T-helper 1 cell (primary cell): ENCODE measurements around the gene ATP2B2.

Experiments
- DNase-seq, 5 donors: peaks; one replicate each; pipeline ENCODE4 v3.0.0-alpha.2; 2012 to 2020

Gene ATP2B2

DNA sequence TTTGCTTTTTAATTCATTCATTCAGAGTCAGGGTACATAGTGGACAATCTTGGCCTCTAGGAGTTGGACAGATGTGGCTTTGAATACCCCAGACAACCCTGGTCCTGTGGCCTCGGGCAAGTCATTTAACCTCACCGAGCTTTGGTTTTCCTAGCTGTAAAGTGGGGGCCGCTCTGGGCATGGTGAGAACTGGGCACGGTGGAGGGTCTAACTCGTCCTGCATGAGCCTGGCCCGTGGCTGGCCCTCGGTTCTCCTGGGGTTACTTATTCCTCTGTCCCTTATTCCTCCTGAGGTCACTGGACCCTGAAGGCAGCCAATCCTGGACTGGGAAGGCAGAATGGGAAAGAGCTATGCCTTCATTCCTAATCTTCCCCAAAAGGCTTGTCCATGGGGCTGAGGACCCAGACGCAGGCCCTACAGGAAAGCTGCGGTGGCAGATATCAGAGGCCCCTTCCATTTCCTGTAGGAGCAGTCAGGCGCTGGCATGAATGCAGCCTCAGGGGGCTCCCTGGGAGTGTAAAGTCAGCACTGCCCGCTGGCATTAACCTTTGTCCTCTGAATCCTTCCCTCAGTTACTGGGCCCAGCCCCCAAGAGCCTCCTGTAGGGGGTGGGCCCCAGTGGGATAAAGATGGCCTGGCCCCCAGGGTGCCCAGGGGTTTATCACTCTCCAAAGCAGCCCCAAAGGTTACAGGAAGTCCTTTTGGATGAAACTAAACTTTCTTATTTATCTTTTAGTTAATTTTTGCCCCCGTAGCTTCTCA is 166.6 kb downstream of the ATP2B2 start:
- no peak for DNase-seq

- no peak for DNase-seq
Measured at GRCh38 chr3:10338164-10338470, 167.3 kb downstream of the ATP2B2 start.

DNA sequence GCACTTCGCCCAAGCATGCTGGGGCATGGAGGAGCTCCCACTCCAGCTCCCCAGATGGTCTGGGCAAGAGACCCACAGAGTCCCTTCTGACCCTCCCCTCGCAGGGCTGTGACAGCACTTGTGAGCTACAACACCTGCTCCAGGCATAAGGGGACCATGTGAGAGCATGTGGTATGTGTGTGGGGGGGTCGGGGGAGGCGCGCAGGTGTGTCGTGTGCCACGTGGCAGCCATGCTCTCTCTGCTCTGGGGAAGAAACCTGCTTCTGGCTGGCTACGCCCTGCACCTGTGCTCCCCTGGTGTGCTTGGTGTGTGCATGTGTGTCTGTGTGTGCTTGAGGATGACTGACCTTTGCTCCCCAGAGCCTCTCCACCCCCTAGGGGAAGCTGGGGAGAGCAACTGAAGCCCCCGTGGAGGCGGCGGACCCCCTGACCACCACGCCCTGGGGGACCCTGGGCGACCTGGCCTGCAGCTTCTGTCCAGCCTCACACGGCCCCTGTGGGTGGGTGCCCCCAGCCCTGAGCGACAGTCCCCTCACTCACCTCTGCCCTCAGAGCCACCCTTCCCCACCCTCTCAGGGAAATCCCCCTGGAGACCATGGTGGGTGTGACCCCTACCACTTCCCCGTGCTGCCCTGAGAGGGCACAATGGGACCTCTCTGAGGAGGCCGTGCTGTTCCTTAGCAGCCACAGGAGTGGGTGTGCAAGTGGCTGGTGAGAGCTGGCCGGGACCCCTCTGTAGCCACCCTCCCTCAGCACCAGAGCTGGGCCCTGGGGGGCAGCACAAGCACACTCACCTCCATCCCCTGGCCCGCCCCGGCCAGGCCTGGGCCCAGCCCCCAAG is 167.8 kb downstream of the ATP2B2 start:
- DNase-seq: no peak

DNA sequence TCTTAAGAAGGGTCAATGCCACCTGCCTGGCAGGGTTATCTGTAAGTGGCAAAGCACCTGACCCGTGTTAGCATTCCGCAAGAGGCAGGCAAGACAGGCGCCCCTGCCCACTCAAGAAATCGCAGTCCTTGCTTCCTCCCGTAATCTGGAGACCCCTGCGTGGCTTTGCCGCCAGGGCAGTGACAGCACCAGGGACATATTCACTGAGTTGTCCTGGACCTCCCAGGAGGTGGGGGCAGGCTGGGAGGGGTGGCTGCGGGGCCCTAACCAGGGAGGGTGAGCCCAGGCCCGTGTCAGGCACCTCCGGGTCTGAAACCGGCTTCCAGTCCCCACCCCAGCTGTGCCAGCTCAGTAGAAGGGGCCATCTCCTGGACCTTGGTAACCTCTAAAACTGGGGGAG is 168.6 kb downstream of the ATP2B2 start:
- DNase-seq: no peak

GRCh38 chr3:10335871-10336622 is 169.3 kb downstream of the ATP2B2 start:
- no peak for DNase-seq

DNA sequence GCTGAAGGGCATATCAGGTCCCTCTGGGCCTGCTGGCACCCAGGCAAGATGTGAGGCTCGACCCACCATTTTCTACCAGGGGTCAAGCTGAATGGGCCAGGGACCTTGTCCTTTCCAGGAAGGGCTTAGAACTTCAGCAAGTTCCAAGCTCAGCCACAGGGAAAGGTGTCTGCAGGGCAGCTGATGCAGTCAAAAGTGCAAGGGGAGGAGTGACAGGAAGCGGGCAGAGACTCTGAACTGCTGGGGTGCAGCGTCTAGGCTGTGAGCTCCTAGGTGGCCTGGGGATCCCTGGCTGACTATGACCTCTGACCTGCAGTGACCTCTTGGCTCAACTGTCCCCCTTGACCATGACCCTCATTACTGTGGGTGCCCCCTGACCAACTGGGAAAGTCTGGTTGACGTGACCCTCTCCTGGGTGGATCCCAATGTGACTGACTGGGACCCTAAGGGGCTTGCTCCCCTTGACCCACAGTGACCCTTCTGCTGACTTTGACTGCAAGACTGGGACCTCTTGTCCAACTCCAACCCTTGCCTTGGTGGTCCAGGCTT is 170.1 kb downstream of the ATP2B2 start:
- DNase-seq: no peak

GRCh38 chr3:10334459-10334858 is 170.9 kb downstream of the ATP2B2 start:
- no peak for DNase-seq

DNA sequence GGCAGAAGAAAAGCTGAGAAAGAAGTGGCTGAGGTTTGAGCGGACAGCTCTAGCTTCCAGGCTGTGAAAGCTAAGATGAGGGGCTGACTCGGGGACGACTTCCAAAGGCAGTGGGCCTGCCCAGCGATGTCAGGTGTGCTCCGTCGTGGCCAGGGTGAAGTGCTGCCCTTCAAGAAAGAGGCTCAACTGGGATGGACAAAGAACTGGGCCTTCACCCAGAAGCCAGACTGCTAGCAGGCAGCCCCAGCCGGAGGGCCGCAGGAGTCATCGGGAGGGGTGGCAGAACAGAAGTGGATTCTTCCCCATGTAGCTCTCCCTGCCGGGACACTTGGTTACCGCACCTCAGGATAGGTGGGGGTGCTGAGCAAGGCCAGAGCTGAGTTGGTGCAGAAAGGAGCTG is 171.3 kb downstream of the ATP2B2 start:
- DNase-seq: no peak

DNA sequence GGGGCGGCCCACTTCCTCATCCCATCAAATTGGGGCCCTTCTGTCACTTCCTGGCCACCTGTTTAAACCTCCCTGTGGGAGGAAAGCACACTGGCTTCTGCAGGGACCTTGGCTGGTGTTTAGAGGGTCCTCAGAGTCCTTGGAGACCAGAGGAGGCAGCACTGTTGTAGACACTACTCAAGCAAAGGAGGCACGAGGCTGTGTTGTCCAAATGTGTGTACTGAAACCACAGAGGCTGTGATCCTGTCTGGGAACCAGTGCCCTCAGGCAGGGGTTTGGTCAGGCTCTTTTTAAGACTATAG is 172.1 kb downstream of the ATP2B2 start:
- DNase-seq: no peak

DNA sequence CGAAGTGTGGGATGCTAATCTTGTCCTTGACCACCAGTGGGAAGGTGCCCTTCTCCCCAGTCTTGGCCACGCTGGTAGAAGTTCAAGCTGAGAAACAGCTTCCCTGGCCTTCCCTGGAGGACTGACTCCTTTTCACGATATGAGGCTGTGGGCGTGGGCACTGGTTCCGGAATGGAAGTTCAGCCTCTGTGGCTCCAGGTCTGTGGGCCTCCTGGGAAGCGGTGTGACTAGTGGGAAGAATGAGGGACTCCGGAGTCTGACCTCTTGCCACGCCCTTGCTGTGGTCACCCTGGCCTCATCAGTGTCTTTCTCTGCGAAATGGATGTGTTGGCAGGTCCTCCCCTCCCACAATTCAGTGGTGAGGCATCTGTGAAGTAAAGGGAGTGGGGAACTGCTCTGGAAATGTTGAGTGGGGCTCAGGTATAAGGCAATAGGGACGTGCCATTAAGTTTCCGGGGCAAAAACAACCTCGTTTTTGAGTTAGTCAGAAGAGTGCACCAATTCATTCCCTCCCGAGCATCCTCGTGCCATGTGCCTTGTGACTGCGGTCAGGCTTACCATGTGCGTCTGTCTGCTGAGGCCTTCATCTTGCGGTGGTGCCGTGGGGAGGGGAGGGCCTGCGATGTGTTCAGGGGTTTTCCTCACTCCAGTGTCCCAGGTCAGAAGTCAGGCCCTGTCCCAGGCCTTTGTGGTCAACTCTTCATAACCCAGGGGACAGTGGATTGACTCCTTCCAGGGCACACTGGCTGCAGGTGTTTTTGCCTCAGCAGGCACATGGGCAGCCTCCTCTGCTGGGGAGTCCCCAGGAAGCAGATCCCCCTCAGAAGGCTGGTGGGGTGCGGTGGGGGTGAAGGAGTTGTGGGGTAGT is 172.7 kb downstream of the ATP2B2 start:
- DNase-seq: no peak

DNA sequence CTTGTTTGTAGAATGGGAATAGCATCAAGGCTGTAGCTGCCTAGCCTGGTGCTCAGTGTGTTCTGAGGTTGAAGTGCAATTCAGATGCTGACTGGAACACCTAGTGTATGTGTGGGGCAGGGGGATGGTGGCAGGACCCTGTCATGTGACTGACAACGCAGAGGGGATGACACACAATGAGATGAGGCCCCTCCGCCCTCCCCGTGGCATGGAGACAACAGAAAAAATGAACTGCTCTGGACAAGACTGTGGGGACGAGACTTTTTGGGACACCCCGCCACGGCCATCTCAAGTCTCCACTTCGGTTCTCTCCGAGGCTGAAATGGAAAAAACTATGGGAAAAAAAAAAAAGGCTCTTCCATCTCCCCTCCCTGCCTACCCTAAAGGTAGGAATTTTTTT is 174.1 kb downstream of the ATP2B2 start:
- DNase-seq: no peak

DNA sequence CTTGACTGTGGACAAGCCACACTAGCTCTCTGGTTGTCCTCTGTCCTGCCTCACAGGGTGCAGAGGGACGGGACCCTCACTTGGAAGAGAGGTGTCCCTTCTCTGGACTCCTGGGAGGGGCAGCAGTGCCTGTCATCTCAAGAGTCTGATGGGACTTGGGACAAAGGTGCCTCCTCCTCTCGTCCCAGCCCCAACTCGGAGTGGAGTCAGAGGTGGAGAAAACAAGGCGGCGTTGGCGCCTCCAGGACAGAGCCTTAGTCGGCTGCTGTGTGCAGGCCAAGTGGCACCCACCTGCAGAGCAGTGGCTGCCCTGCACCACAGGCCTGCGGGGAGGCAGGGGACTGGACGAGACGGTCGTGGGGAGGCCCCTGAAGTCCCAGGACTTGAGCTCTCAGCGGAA is 175.1 kb downstream of the ATP2B2 start:
- no peak for DNase-seq

DNA sequence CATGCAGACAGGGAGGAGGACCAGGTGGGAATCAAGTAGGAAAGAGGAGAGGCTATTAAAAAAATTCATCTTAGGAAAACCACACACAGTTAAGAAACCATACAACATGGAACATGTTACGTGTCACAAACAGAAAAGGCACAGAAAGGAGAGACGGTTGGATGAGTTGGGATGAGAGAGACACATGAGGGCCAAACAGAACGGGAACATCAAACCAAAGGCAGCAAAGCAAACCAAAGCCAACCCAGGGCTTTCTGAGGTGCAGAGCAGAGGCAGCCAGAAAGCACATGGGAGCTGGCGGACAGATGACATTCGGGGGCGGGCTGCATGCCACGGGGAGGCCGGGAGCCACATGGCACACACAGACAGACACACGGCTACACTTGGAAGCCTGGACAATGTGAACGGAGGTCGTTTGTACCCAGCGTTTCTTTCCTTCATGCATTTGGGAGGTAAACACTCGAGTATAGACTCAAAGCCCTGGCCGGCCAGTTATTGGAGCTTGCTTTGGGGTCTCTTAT is 175.8 kb downstream of the ATP2B2 start:
- DNase-seq: no peak

GRCh38 chr3:10328460-10329071 is 176.8 kb downstream of the ATP2B2 start:
- DNase-seq: no peak

DNA sequence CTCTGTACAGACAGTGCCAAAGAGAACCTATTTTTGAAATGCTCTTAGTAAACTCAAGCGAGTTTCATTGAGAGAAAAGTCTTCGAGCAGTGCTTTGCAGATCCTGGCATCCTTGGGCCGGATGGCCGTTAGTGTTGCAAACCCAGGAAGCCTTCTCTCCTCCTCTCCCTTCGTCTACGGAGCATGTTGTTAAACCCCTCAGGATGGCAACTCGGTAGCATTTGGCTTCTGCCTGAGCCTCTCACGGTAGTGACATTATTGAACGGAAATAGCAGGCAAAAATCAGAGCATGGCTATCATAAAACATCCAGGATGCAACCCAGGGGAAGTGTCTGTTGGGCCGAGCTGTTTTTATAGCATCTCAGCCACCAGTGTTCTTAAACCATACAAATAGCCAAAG is 177.8 kb downstream of the ATP2B2 start:
- DNase-seq: no peak

- peak in 1 of 5 donors; percentile 32 for DNase-seq
Measured at GRCh38 chr3:10322352-10322710, 183.1 kb downstream of the ATP2B2 start.

DNA sequence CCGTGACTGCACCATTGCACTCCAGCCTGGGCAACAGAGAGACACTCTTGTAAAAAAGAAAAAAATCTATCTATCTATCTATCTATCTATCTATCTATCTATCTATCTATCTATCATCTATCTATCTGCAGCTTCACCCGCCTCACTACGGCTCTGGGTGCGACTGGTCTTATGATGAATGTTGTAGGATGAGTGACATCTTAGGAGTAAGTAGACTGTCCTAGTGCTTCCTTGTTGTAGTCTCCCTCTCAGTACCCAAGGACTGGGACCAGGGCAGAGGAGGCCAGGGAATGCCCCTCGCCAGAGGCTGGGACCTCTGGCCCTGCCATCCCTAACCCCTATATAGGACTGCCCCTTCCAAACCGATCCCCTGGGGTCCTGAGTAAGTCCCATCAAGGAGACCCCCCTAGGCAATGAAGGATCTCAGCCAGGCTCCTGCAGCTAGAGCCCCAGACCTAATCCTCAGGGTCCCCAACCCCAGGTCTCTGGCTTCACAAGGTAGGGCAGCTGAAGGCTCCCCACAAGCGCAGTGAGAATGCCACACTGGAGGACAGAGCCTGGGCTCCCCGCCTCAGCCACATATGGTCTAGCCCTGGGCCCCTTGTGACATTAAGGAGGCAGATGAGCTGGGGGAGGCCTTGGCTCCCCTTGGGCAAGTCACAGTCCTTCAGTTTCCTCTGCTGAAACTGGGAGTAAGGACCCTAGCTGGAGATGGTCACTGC is 183.6 kb downstream of the ATP2B2 start:
- DNase-seq: no peak

DNA sequence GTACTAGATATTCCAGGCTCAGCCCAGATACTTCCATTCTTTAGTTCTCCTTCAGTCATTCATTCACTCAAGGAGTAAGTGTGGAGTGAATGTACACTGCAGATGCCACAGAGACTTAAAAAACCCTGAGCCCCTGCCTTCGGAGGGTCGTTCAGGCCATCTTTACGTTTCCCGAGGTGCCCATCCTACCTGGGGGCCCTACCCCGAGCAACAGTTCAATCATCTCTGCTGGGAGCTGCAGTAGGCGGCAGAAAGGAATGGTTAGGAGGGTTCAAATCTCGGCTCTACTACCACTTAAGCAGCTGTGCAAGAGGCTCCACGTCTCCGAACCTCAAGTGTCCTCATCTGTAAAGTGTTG is 185.1 kb downstream of the ATP2B2 start:
- no peak for DNase-seq

DNA sequence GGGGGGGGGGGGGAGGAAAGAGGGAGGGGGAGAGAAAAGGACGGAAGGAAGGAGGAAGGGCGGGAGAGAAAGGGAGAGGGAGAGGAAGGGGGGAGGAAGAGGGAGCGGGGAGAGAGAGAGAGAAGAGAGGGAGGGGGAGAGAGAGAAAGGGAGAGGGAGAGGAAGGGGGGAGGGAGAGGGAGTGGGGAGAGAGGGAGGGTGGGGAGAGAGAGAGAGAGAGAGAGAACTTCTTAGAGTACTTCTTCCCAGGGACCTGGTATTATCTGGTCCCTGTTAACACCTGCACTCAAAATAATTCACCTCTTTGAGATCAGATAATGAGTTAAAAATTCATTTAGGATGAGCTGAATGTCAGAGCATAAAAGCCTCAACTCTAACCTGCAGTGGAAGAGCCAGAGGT is 185.6 kb downstream of the ATP2B2 start:
- no peak for DNase-seq

DNA sequence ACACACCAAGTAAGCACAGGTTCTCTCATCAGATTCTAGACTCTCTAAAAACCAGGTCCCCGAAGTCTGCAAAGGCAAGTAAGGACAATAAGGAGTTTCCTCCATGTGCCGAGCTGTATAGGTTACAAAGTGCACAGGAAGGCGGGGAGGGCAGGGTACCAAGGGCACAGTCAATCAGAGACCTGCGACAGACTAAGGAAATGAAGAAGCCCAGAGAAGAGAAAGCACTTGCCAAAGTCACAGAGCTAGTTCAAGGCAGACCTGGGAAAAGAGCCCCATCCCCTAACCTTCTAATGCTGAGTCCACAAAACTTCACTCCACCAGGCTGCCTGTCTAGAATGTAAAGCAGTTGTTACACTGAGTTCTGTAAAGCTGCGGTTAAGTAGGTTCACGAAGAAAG is 186.1 kb downstream of the ATP2B2 start:
- no peak for DNase-seq

DNA sequence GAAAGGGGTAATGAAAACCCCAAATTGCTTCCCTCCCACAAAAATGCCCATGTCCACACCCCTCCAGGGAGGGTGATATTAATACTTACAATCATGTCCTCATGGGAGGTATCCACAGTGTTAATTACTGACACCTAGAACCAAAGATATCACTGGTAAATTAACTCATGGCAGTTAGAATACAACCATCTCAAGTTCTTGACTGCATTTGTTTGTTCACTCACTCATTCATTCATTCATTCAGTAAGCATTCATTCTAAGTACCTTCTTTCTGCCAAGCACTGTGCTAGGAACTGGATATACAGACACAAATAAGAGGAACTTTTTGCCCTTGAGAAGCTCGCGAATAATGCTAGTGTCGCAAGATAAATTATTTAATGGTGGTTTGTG is 187.4 kb downstream of the ATP2B2 start:
- DNase-seq: no peak
